Measurements from ENCODE around the gene NARF. TPM values are rescaled to one million over a fixed set of nuclear protein-coding genes. Genes with fewer than 3 reads are reported as not detected.
"Not testable (repeated sequence)": the region's sequence is repeated elsewhere in the genome, so short reads cannot be mapped to it uniquely, and the experiment has no call there.

NARF gene
- 119 TPM for polyA plus RNA-seq (2012; ENCODE audit: low read depth, missing spikeins)

DNA sequence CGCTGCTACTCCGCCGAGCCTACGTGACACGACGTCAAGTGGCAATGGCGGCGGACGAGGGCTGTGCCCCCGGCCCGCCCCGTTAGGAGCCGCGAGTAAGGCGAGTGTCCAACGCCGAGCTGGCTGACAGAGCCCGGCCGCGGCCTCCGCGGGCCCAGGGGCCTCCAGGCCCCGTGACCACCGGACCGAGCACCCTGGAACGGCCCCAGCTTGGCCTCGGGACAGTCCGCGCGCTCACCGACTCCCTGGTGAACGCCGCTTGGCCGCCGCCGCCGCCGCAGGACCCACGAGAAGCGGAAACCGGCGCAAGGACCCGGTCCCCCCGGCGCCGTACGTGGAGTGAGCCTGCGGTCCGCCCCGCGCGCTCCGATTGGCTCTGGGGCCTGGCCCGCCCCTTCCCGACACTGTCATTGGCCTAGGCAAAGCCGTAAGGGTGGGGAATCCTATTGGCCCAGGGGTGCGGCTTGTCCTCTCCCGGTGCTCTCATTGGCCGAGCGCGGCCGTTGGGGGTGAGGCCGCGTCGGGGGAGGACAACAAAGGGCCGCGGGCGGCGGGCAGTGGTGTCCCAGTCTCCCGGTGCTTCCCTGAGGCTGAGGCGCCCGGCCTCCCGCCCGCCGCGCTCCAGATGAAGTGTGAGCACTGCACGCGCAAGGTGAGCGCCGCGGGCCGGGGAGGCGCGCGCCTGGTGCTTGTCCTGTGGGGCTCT lies at the start of gene NARF:
NARF (plus strand) TSS at position 563 of the 706 bp plus-strand sequence; CDS start at position 626, 63 bp downstream.
- DNase-seq (ENCODE audit: insufficient read length, low spot score) (peak; percentile 99), FAIRE-seq (peak; percentile 98)
- TF ChIP-seq SPI1 (IDR thresholded peaks at IDR 0.05; ENCODE audit: low read depth, low read length) (no peak), PAX5 (IDR thresholded peaks at IDR 0.05; ENCODE audit: insufficient read depth, low read length, severe bottlenecking) (peak; percentile 10), POLR2A (IDR thresholded peaks at IDR 0.05; ENCODE audit: low read depth, low read length) (peak; percentile 78), POU2F2 (IDR thresholded peaks at IDR 0.05; ENCODE audit: low read depth, low read length) (no peak), POLR2AphosphoS5 (IDR thresholded peaks at IDR 0.05; ENCODE audit: low read depth, low read length) (peak; percentile 81), TAF1 (IDR thresholded peaks at IDR 0.05; ENCODE audit: low read depth, low read length) (peak; percentile 80)

GRCh38 chr17:82408938-82409318 lies 49.6 kb upstream of the NARF start:
- TF ChIP-seq SPI1 (IDR thresholded peaks at IDR 0.05; ENCODE audit: low read depth, low read length) = no peak
- TF ChIP-seq TAF1 (IDR thresholded peaks at IDR 0.05; ENCODE audit: low read depth, low read length) = no peak
- TF ChIP-seq PAX5 (IDR thresholded peaks at IDR 0.05; ENCODE audit: insufficient read depth, low read length, severe bottlenecking) = no peak
- TF ChIP-seq POLR2A (IDR thresholded peaks at IDR 0.05; ENCODE audit: low read depth, low read length) = no peak
- no peak for TF ChIP-seq POLR2AphosphoS5 (IDR thresholded peaks at IDR 0.05; ENCODE audit: low read depth, low read length)
- no peak for TF ChIP-seq POU2F2 (IDR thresholded peaks at IDR 0.05; ENCODE audit: low read depth, low read length)
- FAIRE-seq (no peak), DNase-seq (ENCODE audit: insufficient read length, low spot score) (no peak)

GRCh38 chr17:82410014-82410716 lies 48.4 kb upstream of the NARF start:
- FAIRE-seq (no peak), DNase-seq (ENCODE audit: insufficient read length, low spot score) (no peak)
- no peak for TF ChIP-seq POU2F2 (IDR thresholded peaks at IDR 0.05; ENCODE audit: low read depth, low read length)
- TF ChIP-seq PAX5 (IDR thresholded peaks at IDR 0.05; ENCODE audit: insufficient read depth, low read length, severe bottlenecking) = no peak
- TF ChIP-seq POLR2A (IDR thresholded peaks at IDR 0.05; ENCODE audit: low read depth, low read length) = no peak
- no peak for TF ChIP-seq TAF1 (IDR thresholded peaks at IDR 0.05; ENCODE audit: low read depth, low read length)
- no peak for TF ChIP-seq SPI1 (IDR thresholded peaks at IDR 0.05; ENCODE audit: low read depth, low read length)
- no peak for TF ChIP-seq POLR2AphosphoS5 (IDR thresholded peaks at IDR 0.05; ENCODE audit: low read depth, low read length)

DNA sequence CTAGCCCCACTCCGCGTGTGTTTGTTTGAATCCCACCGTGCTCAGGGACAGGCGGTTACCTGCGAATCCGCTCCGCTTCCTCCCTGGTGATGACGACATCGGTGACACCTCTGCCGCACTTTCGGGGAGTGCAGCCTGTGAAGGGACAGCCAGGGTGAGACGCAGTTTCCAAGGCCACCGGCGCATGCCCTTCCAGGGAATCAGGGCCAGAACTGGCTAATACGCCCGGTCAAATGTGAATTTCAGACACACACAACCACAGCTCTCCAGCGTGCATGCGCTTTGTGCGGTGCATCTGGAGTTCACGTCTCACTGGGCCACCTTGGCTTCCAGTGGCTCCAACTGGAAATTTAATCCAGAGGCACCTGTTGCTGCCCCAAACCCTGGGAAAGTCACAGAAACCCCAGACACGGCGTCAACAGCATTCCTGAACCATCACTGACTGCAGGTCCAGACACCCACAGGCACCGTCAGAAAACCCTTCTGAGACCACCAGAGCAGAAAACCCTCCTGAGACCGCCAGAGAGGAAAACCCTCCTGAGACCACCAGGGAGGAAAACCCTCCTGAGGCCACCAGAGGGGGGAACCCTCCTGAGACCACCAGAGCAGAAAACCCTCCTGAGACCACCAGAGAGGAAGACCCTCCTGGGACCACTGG lies 47.0 kb upstream of the NARF start:
- DNase-seq (ENCODE audit: insufficient read length, low spot score) (no peak), FAIRE-seq (no peak)
- TF ChIP-seq PAX5 (IDR thresholded peaks at IDR 0.05; ENCODE audit: insufficient read depth, low read length, severe bottlenecking) = no peak
- TF ChIP-seq TAF1 (IDR thresholded peaks at IDR 0.05; ENCODE audit: low read depth, low read length) = no peak
- no peak for TF ChIP-seq POLR2A (IDR thresholded peaks at IDR 0.05; ENCODE audit: low read depth, low read length)
- no peak for TF ChIP-seq POU2F2 (IDR thresholded peaks at IDR 0.05; ENCODE audit: low read depth, low read length)
- no peak for TF ChIP-seq SPI1 (IDR thresholded peaks at IDR 0.05; ENCODE audit: low read depth, low read length)
- TF ChIP-seq POLR2AphosphoS5 (IDR thresholded peaks at IDR 0.05; ENCODE audit: low read depth, low read length) = no peak

- FAIRE-seq; DNase-seq (ENCODE audit: insufficient read length, low spot score): not testable (repeated sequence)
Observed at GRCh38 chr17:82412081-82412480, 46.5 kb upstream of the NARF start.

DNA sequence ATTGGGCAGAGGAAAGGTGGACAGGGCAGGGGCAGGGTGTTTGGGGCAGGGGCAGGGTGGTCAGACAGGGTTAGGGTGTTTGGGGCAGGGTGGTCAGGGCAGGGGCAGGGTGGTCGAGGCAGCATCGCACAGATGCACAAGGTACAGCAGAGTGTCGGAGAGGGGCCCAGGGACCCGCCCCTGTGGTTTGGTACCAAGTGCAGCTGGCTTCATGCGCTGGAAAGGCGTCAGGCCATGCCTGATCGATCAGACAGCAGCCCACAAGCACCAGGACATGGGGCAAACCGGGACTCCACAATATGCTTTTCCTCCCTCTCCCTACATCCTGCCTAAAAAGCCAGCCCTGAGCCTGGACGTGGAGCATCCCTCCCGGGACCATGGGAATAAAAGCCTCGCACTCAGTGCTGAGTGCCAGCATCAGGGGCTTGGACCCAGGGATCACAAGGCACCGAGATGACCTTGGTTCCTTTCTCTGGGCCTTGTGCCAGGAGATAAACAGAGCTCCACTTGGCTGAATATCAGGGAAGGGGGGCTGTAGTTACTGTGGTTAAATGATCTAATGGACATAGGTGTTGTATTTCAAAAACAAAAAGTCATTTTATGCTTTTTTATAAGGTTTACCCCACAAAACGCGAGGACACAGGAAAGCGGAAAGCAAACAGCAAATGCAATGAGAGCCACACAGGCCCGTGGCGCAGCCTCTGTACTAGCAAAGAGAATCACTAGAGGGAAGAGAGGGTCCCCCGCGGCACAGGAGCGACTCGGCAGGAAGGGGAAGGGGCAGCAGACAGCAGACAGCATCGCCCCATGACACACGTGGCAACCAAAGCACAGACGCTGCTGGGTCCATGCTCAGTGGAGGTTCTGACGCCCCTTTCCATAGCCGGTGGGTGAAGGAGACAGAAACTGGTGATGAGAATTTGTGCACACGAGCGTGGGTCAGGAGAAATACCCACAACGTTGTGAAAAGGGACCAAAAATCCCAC lies 45.7 kb upstream of the NARF start:
- no peak for DNase-seq (ENCODE audit: insufficient read length, low spot score)
- FAIRE-seq = no peak
- TF ChIP-seq TAF1 (IDR thresholded peaks at IDR 0.05; ENCODE audit: low read depth, low read length) (no peak), POLR2AphosphoS5 (IDR thresholded peaks at IDR 0.05; ENCODE audit: low read depth, low read length) (no peak), SPI1 (IDR thresholded peaks at IDR 0.05; ENCODE audit: low read depth, low read length) (no peak), POLR2A (IDR thresholded peaks at IDR 0.05; ENCODE audit: low read depth, low read length) (no peak), POU2F2 (IDR thresholded peaks at IDR 0.05; ENCODE audit: low read depth, low read length) (no peak), PAX5 (IDR thresholded peaks at IDR 0.05; ENCODE audit: insufficient read depth, low read length, severe bottlenecking) (no peak)

- DNase-seq (ENCODE audit: insufficient read length, low spot score) (peak; percentile 68), FAIRE-seq (no peak)
- no peak for TF ChIP-seq SPI1 (IDR thresholded peaks at IDR 0.05; ENCODE audit: low read depth, low read length)
- no peak for TF ChIP-seq PAX5 (IDR thresholded peaks at IDR 0.05; ENCODE audit: insufficient read depth, low read length, severe bottlenecking)
- no peak for TF ChIP-seq TAF1 (IDR thresholded peaks at IDR 0.05; ENCODE audit: low read depth, low read length)
- TF ChIP-seq POLR2AphosphoS5 (IDR thresholded peaks at IDR 0.05; ENCODE audit: low read depth, low read length) = no peak
- no peak for TF ChIP-seq POLR2A (IDR thresholded peaks at IDR 0.05; ENCODE audit: low read depth, low read length)
- no peak for TF ChIP-seq POU2F2 (IDR thresholded peaks at IDR 0.05; ENCODE audit: low read depth, low read length)
Observed at GRCh38 chr17:82414548-82415281, 43.8 kb upstream of the NARF start.

- DNase-seq (ENCODE audit: insufficient read length, low spot score) (no peak), FAIRE-seq (no peak)
- no peak for TF ChIP-seq PAX5 (IDR thresholded peaks at IDR 0.05; ENCODE audit: insufficient read depth, low read length, severe bottlenecking)
- no peak for TF ChIP-seq TAF1 (IDR thresholded peaks at IDR 0.05; ENCODE audit: low read depth, low read length)
- TF ChIP-seq POLR2AphosphoS5 (IDR thresholded peaks at IDR 0.05; ENCODE audit: low read depth, low read length) = no peak
- no peak for TF ChIP-seq SPI1 (IDR thresholded peaks at IDR 0.05; ENCODE audit: low read depth, low read length)
- no peak for TF ChIP-seq POU2F2 (IDR thresholded peaks at IDR 0.05; ENCODE audit: low read depth, low read length)
- no peak for TF ChIP-seq POLR2A (IDR thresholded peaks at IDR 0.05; ENCODE audit: low read depth, low read length)
Observed at GRCh38 chr17:82415336-82415735, 43.2 kb upstream of the NARF start.

Data from GM12891 (cell line).